ENCODE data around the gene NOX3.

The NOX3 gene

DNA sequence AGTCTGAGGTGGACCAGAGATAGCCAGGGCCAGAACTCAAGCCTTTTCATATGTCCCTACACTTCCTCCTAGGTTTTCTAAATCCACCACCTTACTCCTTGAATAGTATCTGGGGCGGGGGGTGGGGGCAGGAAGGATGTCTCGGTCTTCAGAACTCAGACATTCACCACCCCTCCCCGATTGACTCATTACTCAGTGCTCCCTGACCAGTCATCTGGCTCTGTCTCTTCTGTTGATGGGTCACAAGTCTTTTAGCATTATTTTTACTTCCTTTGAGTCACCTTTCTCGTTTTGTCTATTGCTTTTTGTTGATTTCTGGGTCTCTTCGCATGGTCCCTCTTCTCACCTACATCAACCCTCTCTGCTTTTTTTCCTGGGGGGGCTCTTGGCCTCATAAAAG lies 23.3 kb downstream of the NOX3 start:
- Mint-ChIP-seq H3K27me3 (no peaks in the 10 kb centered on the region), H3K9me3 (peaks cover 3% of the 10 kb centered on the region), H3K27ac (no peak overlapping the region), H3K4me1 (ENCODE audit: low read depth) (peaks cover 6% of the 10 kb centered on the region), H3K4me3 (no peak overlapping the region), H3K36me3 (ENCODE audit: low read depth) (no peaks in the 10 kb centered on the region)

- no peak overlapping the region for H3K27ac Mint-ChIP-seq
- H3K4me3 Mint-ChIP-seq, result no peak overlapping the region
- H3K4me1 Mint-ChIP-seq (ENCODE audit: low read depth), result peaks cover 6% of the 10 kb centered on the region
- H3K27me3 Mint-ChIP-seq, result no peaks in the 10 kb centered on the region
- H3K36me3 Mint-ChIP-seq (ENCODE audit: low read depth), result no peaks in the 10 kb centered on the region
- H3K9me3 Mint-ChIP-seq, result peaks cover 3% of the 10 kb centered on the region
Measured at GRCh38 chr6:155429321-155429893, 26.2 kb downstream of the NOX3 start.

DNA sequence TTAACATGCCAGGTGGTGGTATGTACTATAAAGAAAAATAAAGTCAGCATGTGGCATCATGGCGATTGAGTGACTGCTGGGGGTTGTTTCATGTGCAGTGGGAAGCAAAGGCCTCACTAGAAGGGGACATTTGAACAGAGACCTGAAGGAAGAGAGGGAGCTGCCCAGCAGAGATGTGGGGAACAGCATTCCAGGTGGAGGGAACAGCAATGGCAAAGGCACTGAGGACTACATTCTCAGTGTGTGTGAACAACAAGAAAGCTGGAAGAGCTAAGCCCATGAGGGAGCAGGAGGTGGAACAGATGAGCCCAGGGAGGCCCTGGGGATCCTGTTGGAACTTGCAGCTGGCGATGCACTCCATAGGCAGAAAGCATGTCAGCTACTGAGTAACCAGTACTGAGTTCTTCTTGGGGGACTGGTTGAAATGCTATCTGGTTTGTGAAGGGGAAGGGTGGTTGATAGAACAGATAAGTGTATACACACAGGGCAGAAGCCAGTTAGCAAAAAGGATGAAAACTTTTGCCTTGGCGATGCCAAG lies 29.2 kb downstream of the NOX3 start:
- Mint-ChIP-seq H3K9me3 (no peaks in the 10 kb centered on the region), H3K27ac (no peak overlapping the region), H3K4me3 (no peak overlapping the region), H3K27me3 (no peaks in the 10 kb centered on the region), H3K36me3 (ENCODE audit: low read depth) (no peaks in the 10 kb centered on the region), H3K4me1 (ENCODE audit: low read depth) (peaks cover 6% of the 10 kb centered on the region)

DNA sequence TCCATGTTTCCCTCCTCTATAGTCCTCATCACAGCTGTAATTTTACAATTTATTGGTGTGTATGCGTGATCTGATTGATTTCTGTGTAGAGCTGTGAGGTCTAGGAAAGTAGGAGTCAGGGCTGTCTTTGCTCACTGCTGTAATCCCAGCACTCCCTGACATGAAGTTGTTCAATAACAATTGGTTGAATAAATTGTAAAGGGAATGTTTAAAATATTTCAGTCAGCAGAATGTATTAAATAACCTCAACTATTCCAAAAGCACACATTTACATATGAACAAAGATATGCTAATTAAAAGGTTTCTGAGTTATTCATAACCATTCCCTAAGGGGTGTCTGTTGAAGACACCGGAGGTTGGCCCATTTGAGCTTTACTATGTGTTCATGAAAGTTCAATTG lies 31.5 kb downstream of the NOX3 start:
- H3K4me1 Mint-ChIP-seq (ENCODE audit: low read depth), result peaks cover 17% of the 10 kb centered on the region
- no peaks in the 10 kb centered on the region for H3K27me3 Mint-ChIP-seq
- H3K27ac Mint-ChIP-seq, result no peak overlapping the region
- no peaks in the 10 kb centered on the region for H3K36me3 Mint-ChIP-seq (ENCODE audit: low read depth)
- H3K4me3 Mint-ChIP-seq, result no peak overlapping the region
- H3K9me3 Mint-ChIP-seq, result no peaks in the 10 kb centered on the region

- Mint-ChIP-seq H3K9me3 (no peaks in the 10 kb centered on the region), H3K4me3 (no peak overlapping the region), H3K27ac (no peak overlapping the region), H3K36me3 (ENCODE audit: low read depth) (no peaks in the 10 kb centered on the region), H3K27me3 (no peaks in the 10 kb centered on the region), H3K4me1 (ENCODE audit: low read depth) (peaks cover 32% of the 10 kb centered on the region)
Measured at GRCh38 chr6:155422635-155423034, 33.0 kb downstream of the NOX3 start.

- Mint-ChIP-seq H3K9me3 (no peaks in the 10 kb centered on the region), H3K4me3 (no peak overlapping the region), H3K4me1 (ENCODE audit: low read depth) (peaks cover 44% of the 10 kb centered on the region), H3K36me3 (ENCODE audit: low read depth) (no peaks in the 10 kb centered on the region), H3K27ac (peak overlapping the region; percentile 82), H3K27me3 (no peaks in the 10 kb centered on the region)
Measured at GRCh38 chr6:155420492-155420891, 35.1 kb downstream of the NOX3 start.

DNA sequence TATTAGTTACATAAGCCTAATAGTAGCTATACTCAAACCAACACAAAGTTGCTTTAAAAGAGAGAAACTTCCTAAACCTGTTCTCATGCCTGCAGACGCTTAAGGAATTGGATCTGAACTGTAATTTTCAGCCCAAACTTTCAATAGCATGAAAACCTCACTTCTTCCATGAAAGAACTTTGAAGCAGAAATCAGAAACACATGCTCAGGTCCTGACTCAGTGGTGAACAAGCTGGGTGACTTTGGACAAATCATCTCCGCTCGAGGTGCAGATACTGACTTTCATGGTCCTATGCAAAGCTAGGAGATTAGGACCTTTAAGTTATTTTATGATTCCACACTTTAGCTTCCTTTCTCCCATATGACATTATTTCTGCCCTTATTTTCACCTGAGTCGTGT lies 36.5 kb downstream of the NOX3 start:
- Mint-ChIP-seq H3K27me3 (no peaks in the 10 kb centered on the region), H3K9me3 (no peaks in the 10 kb centered on the region), H3K36me3 (ENCODE audit: low read depth) (no peaks in the 10 kb centered on the region), H3K4me3 (no peak overlapping the region), H3K27ac (peak overlapping the region; percentile 97), H3K4me1 (ENCODE audit: low read depth) (peaks cover 44% of the 10 kb centered on the region)

DNA sequence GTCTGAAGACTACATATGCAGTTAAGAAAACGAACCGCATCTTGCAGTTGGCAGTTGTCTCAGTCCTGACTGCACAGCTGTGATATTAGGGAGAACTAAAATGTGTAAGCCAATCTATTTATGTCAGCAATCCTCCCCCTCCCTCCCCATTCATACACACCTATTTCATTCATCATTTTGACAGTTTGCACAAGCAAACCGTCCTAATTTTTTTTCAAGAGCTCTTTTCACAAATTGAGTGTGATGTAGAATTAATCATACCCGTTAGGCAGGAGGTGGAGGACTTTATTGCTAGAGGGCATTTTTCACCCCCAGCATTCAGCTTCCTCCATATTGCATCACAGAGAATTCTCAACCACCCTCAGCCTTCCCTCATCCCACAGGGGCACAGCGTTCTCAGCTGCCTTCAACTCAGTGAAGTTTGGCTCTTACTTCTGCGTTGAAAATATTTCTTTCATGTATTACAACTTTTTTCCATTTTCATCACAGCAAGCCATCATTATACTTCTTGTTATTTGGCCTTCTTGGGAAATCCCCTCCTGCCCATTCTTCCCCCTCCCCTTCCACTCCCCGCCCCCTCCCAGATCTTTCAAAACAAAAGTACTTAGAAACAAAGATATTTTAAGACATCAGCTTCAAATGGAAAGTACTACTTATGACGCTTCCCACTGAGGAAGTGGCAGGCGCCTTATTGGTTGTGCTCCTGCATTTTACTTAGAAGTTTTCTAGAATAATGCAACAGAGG lies 37.5 kb downstream of the NOX3 start:
- peak overlapping the region; percentile 97 for H3K27ac Mint-ChIP-seq
- no peaks in the 10 kb centered on the region for H3K36me3 Mint-ChIP-seq (ENCODE audit: low read depth)
- peaks cover 44% of the 10 kb centered on the region for H3K4me1 Mint-ChIP-seq (ENCODE audit: low read depth)
- no peaks in the 10 kb centered on the region for H3K9me3 Mint-ChIP-seq
- H3K4me3 Mint-ChIP-seq, result peak overlapping the region; percentile 75
- no peaks in the 10 kb centered on the region for H3K27me3 Mint-ChIP-seq

DNA sequence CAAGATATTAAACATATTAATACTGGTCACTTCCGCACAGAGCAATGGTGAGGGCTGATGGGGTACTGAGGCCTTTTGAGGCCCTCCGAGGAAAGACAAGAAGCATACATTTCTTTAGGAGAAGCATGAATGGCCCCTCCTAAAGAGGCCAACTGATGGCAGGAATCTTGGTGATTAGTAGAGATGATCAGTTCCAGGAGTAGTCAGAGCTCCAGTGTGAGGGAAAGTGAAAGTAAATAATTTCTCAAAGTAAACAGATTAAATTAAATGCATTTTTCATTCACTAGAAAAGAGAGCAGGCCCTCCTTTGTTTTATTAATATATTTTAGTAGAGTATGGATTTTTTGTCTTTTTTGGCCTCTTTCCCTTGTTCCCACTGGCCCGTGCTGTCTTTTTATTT lies 38.2 kb downstream of the NOX3 start:
- Mint-ChIP-seq H3K4me3 (peak overlapping the region; percentile 75), H3K4me1 (ENCODE audit: low read depth) (peaks cover 44% of the 10 kb centered on the region), H3K27me3 (no peaks in the 10 kb centered on the region), H3K9me3 (no peaks in the 10 kb centered on the region), H3K36me3 (ENCODE audit: low read depth) (no peaks in the 10 kb centered on the region), H3K27ac (peak overlapping the region; percentile 97)

DNA sequence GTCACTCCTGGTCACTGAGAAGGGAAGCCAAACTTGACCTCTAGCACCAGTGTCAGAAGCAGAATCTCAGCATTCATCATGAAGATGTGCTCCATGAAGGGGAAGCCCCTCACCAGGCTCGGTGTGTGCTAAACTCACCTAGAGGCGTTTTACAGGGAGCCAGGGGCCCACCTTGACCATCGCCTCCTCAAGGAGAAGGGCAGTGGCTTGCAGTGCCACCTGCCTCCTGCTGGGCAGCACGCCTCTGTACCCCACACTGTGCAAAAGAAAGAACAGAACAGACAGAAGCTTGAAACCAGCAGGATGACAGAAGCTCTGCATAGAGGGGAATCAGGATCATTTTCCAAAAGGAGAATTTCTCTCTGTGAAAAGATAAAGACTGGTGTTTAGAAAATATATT lies 39.7 kb downstream of the NOX3 start:
- H3K27me3 Mint-ChIP-seq, result no peaks in the 10 kb centered on the region
- no peaks in the 10 kb centered on the region for H3K36me3 Mint-ChIP-seq (ENCODE audit: low read depth)
- no peak overlapping the region for H3K4me3 Mint-ChIP-seq
- no peaks in the 10 kb centered on the region for H3K9me3 Mint-ChIP-seq
- no peak overlapping the region for H3K27ac Mint-ChIP-seq
- peaks cover 43% of the 10 kb centered on the region for H3K4me1 Mint-ChIP-seq (ENCODE audit: low read depth)

DNA sequence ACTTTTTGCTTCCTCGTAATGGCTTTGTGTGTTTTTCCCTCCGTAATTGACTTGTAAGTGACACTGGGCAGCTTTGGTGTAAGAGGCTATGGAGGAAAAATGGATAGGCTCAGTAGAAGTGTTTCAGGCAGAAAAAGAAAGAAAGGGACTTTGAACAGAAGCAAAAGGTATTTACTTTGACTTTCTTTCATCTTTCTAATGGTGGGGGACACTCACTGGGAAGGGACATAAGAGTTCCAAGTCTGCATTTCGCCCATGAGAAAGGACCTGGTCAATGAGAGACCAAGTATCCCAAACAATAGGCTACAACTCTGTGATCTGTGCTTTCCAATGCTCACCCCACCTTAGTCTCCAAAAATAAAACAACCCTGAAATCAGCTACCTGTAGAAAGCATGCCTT lies 41.6 kb downstream of the NOX3 start:
- Mint-ChIP-seq H3K9me3 (no peaks in the 10 kb centered on the region), H3K4me3 (no peak overlapping the region), H3K4me1 (ENCODE audit: low read depth) (peaks cover 26% of the 10 kb centered on the region), H3K27me3 (no peaks in the 10 kb centered on the region), H3K27ac (no peak overlapping the region), H3K36me3 (ENCODE audit: low read depth) (no peaks in the 10 kb centered on the region)

- H3K4me3 Mint-ChIP-seq, result no peak overlapping the region
- H3K27ac Mint-ChIP-seq, result no peak overlapping the region
- H3K4me1 Mint-ChIP-seq (ENCODE audit: low read depth), result peaks cover 9% of the 10 kb centered on the region
- no peaks in the 10 kb centered on the region for H3K27me3 Mint-ChIP-seq
- no peaks in the 10 kb centered on the region for H3K9me3 Mint-ChIP-seq
- H3K36me3 Mint-ChIP-seq (ENCODE audit: low read depth), result no peaks in the 10 kb centered on the region
Measured at GRCh38 chr6:155412335-155412734, 43.3 kb downstream of the NOX3 start.

DNA sequence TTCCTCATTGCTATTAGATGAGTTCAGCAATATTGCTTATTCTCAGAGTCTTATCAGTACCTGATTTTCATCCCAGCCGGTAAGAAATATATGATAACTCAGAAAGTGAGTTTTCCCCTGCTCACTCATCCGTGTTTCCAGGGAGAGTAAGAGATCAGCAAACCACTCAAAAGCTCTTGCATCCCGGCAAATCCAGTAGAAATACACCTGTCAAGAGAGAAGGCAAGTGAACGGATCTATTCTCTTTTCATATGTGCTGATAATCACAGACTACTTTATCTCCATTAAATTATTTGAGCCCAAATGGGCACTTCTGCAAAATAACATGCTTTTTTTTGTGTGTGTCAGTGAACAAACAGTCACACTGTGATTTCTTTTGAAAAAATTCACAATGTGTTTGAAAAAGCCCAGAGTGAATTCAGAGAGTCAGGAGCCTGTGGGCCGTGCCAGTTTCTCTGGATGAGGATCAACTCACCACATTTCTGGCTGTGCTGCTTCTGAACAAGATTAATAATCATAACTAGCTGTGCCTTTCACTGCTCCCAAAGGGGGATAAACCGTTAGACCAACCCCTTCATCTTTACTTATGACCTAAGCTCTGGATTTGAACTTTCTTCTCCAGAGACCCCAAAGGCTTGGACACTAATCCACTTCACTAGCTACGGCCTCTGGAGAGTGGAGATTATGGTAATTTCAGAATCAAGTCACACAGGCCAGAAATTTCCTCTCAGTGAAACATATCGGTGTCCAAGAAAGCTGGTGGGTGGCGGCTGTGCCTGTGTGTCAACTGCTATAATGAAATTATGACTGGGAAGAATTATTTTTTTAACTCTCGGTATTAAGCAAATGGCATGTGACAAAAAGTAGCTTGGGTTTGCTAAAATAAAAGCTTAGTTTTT lies 44.2 kb downstream of the NOX3 start:
- Mint-ChIP-seq H3K27ac (no peak overlapping the region), H3K36me3 (ENCODE audit: low read depth) (no peaks in the 10 kb centered on the region), H3K27me3 (no peaks in the 10 kb centered on the region), H3K4me3 (no peak overlapping the region), H3K4me1 (ENCODE audit: low read depth) (peaks cover 3% of the 10 kb centered on the region), H3K9me3 (no peaks in the 10 kb centered on the region)

GRCh38 chr6:155409391-155409790 lies 46.2 kb downstream of the NOX3 start:
- Mint-ChIP-seq H3K4me3 (no peak overlapping the region), H3K27me3 (no peaks in the 10 kb centered on the region), H3K36me3 (ENCODE audit: low read depth) (no peaks in the 10 kb centered on the region), H3K9me3 (no peaks in the 10 kb centered on the region), H3K4me1 (ENCODE audit: low read depth) (no peaks in the 10 kb centered on the region), H3K27ac (no peak overlapping the region)

DNA sequence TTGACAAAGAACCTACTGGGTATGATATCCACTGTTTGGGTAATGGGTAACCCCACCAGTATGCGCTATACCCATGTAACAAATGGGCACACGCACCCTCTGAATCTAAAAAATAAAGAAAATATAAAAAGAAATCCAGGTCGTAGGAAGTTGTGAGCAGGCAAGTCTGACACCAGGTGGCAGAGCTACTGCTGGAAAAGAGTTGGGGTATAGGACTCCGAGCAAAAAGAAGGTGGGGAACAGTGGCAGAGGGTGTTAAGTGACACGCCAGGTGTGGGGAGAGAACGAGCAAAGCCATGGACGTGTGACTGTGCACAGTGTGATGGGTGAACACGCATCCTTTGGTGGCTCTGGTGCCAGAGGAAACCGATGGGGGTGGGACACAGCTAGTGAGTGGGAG lies 46.7 kb downstream of the NOX3 start:
- Mint-ChIP-seq H3K27me3 (no peaks in the 10 kb centered on the region), H3K9me3 (no peaks in the 10 kb centered on the region), H3K27ac (no peak overlapping the region), H3K36me3 (ENCODE audit: low read depth) (no peaks in the 10 kb centered on the region), H3K4me1 (ENCODE audit: low read depth) (no peaks in the 10 kb centered on the region), H3K4me3 (no peak overlapping the region)

Data from stimulated activated naive CD8-positive, alpha-beta T cell treated with anti-CD3 and anti-CD28 coated beads, Interleukin-15, Interleukin-2, amounts not matched to agents 100 ng/mL and 50 ng/mL, for 24 hours (primary cell).